IPS DF 6.9 (cell line): ENCODE measurements around the gene PDGFRA.
"Not testable (repeated sequence)": the region's sequence is repeated elsewhere in the genome, so short reads cannot be mapped to it uniquely, and the experiment has no call there.

ENCODE experiments used
- DNase-seq: peaks from one replicate; pipeline ENCODE4 v3.0.0-alpha.2; 2013; ENCODE audit warnings: low read depth, low spot score
- H3K27ac ChIP-seq: one replicate; pipeline ENCODE4 v1.5.1; 2013; ENCODE audit warnings: low read length, control low read depth
- H3K27me3 ChIP-seq: 2 replicates; pipeline ENCODE4 v1.6.1; 2013; ENCODE audit warnings: mild to moderate bottlenecking, low read length; ENCODE audit not compliant: control insufficient read depth, insufficient read depth
- H3K36me3 ChIP-seq: 2 replicates; pipeline ENCODE4 v1.6.1; 2013; ENCODE audit warnings: low read length; ENCODE audit not compliant: control insufficient read depth, insufficient read depth
- H3K4me1 ChIP-seq: 2 replicates; pipeline ENCODE4 v1.6.1; 2013; ENCODE audit warnings: low read length; ENCODE audit not compliant: control insufficient read depth, insufficient read depth
- H3K4me3 ChIP-seq: 2 replicates; pipeline ENCODE4 v1.5.1; 2013; ENCODE audit warnings: mild to moderate bottlenecking, low read length
- H3K9me3 ChIP-seq: 2 replicates; pipeline ENCODE4 v1.6.1; 2013; ENCODE audit warnings: low read length, inconsistent platforms; ENCODE audit not compliant: control insufficient read depth, insufficient read depth
- WGBS: extraction: QIAGEN DNeasy Blood & Tissue Kit; methylation state at CpG from one replicate; pipeline ENCODE4 v1.1.7; 2013; ENCODE audit warnings: mixed read lengths, missing lambda C conversion rate; ENCODE audit not compliant: insufficient read length, insufficient coverage; 5-methylcytosine and 5-hydroxymethylcytosine counted together

Gene PDGFRA

GRCh38 chr4:54320826-54321685 lies 92.0 kb downstream of the PDGFRA start:
- H3K27ac ChIP-seq: no peak overlapping the region
- no peaks in the 10 kb centered on the region for H3K9me3 ChIP-seq
- no peaks in the 10 kb centered on the region for H3K27me3 ChIP-seq
- no peaks in the 10 kb centered on the region for H3K36me3 ChIP-seq
- no peak for DNase-seq
- no peak overlapping the region for H3K4me3 ChIP-seq
- WGBS: no CpG with 5 or more reads among the region's 7 CpGs
- no peaks in the 10 kb centered on the region; the same call in 1 of the 2 replicates for H3K4me1 ChIP-seq

- Histone ChIP-seq H3K4me3 (no peak overlapping the region), H3K27ac (no peak overlapping the region), H3K9me3 (no peaks in the 10 kb centered on the region), H3K27me3 (no peaks in the 10 kb centered on the region), H3K4me1 (no peaks in the 10 kb centered on the region; the same call in 1 of the 2 replicates), H3K36me3 (no peaks in the 10 kb centered on the region)
- no CpG with 5 or more reads among the region's 10 CpGs for WGBS
- peak; percentile 87 for DNase-seq
Measured at GRCh38 chr4:54322818-54323417, 93.8 kb downstream of the PDGFRA start.

- H3K27me3 ChIP-seq: no peaks in the 10 kb centered on the region
- H3K4me3 ChIP-seq: no peak overlapping the region
- no peak overlapping the region for H3K27ac ChIP-seq
- DNase-seq: no peak
- no peaks in the 10 kb centered on the region for H3K4me1 ChIP-seq
- no peaks in the 10 kb centered on the region for H3K36me3 ChIP-seq
- no CpG with 5 or more reads among the region's 3 CpGs for WGBS
- H3K9me3 ChIP-seq: no peaks in the 10 kb centered on the region
Measured at GRCh38 chr4:54330896-54331295, 101.8 kb downstream of the PDGFRA start.

GRCh38 chr4:54332542-54332941 lies 103.4 kb downstream of the PDGFRA start:
- Histone ChIP-seq H3K27ac (no peak overlapping the region), H3K27me3 (no peaks in the 10 kb centered on the region), H3K36me3 (no peaks in the 10 kb centered on the region), H3K9me3 (no peaks in the 10 kb centered on the region), H3K4me1 (no peaks in the 10 kb centered on the region), H3K4me3 (no peak overlapping the region)
- DNase-seq: no peak
- no CpG with 5 or more reads among the region's 4 CpGs for WGBS

- no peaks in the 10 kb centered on the region for H3K36me3 ChIP-seq
- DNase-seq: no peak
- H3K4me3 ChIP-seq: no peak overlapping the region
- no peak overlapping the region for H3K27ac ChIP-seq
- H3K27me3 ChIP-seq: no peaks in the 10 kb centered on the region
- H3K4me1 ChIP-seq: no peaks in the 10 kb centered on the region
- H3K9me3 ChIP-seq: no peaks in the 10 kb centered on the region
- WGBS: no CpG with 5 or more reads among the region's 2 CpGs
Measured at GRCh38 chr4:54333657-54334056, 104.6 kb downstream of the PDGFRA start.

GRCh38 chr4:54334769-54335168 lies 105.7 kb downstream of the PDGFRA start:
- H3K4me3 ChIP-seq, DNase-seq, H3K27ac ChIP-seq, H3K4me1 ChIP-seq, H3K9me3 ChIP-seq, H3K27me3 ChIP-seq, H3K36me3 ChIP-seq: not testable (repeated sequence)

DNA sequence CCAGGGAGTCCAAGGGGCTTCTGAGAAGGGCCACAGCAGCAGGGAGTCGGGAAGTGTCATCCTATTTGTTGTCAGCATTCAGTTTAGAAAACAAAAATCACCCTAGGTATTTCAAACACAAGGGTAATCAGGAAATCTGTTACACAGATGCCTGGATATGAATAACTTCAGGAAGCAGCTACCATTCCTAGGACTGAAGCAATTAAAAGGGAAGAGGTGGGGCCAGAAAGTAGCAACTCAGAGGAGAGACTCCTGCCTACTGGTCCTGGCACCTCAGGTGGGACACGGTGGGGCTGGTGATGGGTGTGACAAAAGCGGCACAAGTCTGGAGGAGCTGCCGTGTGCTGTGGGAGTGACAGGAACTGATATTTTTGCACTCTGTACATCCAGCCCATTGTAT lies 107.9 kb downstream of the PDGFRA start:
- no peaks in the 10 kb centered on the region for H3K36me3 ChIP-seq
- no peak overlapping the region for H3K27ac ChIP-seq
- H3K9me3 ChIP-seq: no peaks in the 10 kb centered on the region
- H3K27me3 ChIP-seq: no peaks in the 10 kb centered on the region
- no peak for DNase-seq
- H3K4me1 ChIP-seq: no peaks in the 10 kb centered on the region
- WGBS: no CpG with 5 or more reads among the region's 4 CpGs
- no peak overlapping the region for H3K4me3 ChIP-seq

- WGBS: no CpG with 5 or more reads among the region's 3 CpGs
- H3K4me3 ChIP-seq: not testable (repeated sequence)
Measured at GRCh38 chr4:54342067-54342466, 113.0 kb downstream of the PDGFRA start.

More at GRCh38 chr4:54342067-54342466, 113.0 kb downstream of the PDGFRA start:
- not testable (repeated sequence) for H3K27ac ChIP-seq, H3K36me3 ChIP-seq, H3K4me1 ChIP-seq, H3K27me3 ChIP-seq, H3K9me3 ChIP-seq, DNase-seq
